Mesenteric fat pad (tissue), 1 donor: ENCODE measurements around the gene WBP1L. TPM values are rescaled to one million over a fixed set of nuclear protein-coding genes. Genes with fewer than 3 reads are reported as not detected.

Source experiments
- DNase-seq: peaks from one replicate; pipeline ENCODE4 v3.0.0-alpha.2; 2020; ENCODE audit warnings: low spot score
- total RNA-seq: library from RNA; stranded (reverse); fragmentation: NEBNext Ultra II Directional; extraction: Animal tissue kit (Norgen Biotek cat#: 25700); gene quantifications from one replicate; pipeline ENCODE4 v1.2.1, GENCODE V29; 2021
- donor health status: DM: yes; HTN: yes; CAD: no.

WBP1L gene
- total RNA-seq, 1 donor from 2014 or later, result 98.0 TPM

GRCh38 chr10:102778781-102779180 lies 35.0 kb downstream of the WBP1L start:
- DNase-seq, result no peak

- DNase-seq, result no peak
Measured at GRCh38 chr10:102779680-102780526, 36.2 kb downstream of the WBP1L start.

GRCh38 chr10:102780527-102780808 lies 36.7 kb downstream of the WBP1L start:
- DNase-seq, result no peak

- DNase-seq, result no peak
Measured at GRCh38 chr10:102781090-102781920, 37.6 kb downstream of the WBP1L start.

GRCh38 chr10:102781921-102782557 lies 38.3 kb downstream of the WBP1L start:
- no peak for DNase-seq

- no peak for DNase-seq
Measured at GRCh38 chr10:102782673-102783551, 39.2 kb downstream of the WBP1L start.

GRCh38 chr10:102783568-102783967 lies 39.8 kb downstream of the WBP1L start:
- no peak for DNase-seq

- DNase-seq, result no peak
Measured at GRCh38 chr10:102785818-102786217, 42.1 kb downstream of the WBP1L start.

GRCh38 chr10:102791754-102792395 lies 48.1 kb downstream of the WBP1L start:
- DNase-seq, result no peak

GRCh38 chr10:102795453-102796406 lies 52.0 kb downstream of the WBP1L start:
- DNase-seq, result no peak

- DNase-seq, result peak; percentile 93
Measured at GRCh38 chr10:102796407-102797176, 52.8 kb downstream of the WBP1L start.

GRCh38 chr10:102799691-102800471 lies 56.1 kb downstream of the WBP1L start:
- DNase-seq, result no peak

GRCh38 chr10:102800611-102801335 lies 57.0 kb downstream of the WBP1L start:
- DNase-seq, result no peak

GRCh38 chr10:102801496-102801895 lies 57.7 kb downstream of the WBP1L start:
- DNase-seq, result no peak

GRCh38 chr10:102801978-102802377 lies 58.2 kb downstream of the WBP1L start:
- DNase-seq, result no peak

- no peak for DNase-seq
Measured at GRCh38 chr10:102802920-102803534, 59.3 kb downstream of the WBP1L start.
